K562 (cell line): Measurements from ENCODE around the gene GOLGB1. TPM values are rescaled to one million over a fixed set of nuclear protein-coding genes. Genes with fewer than 3 reads are reported as not detected.

Experiments used
- ATAC-seq: fragments of 200-7000 bp; cut with Tn5 transposase; 3 replicates; pipeline ENCODE4 v1.9.1; 2020; ENCODE audit warnings: moderate library complexity
- BruUV-seq: library from RNA; stranded (reverse); fragments of 400-500 nt; replicated peaks from 2 replicates; lab custom pipeline; 2021; lab: Mats Ljungman, UMichigan
- CTCF ChIA-PET: fragments of 300-600 bp; formaldehyde crosslinking; extraction: SDS; loops from one replicate; lab custom pipeline; 2021; ENCODE audit warnings: low intra/inter-chr PET ratio; lab: Yijun Ruan, JAX
- POLR2A ChIA-PET: fragments of 300-600, 350-650 bp; sonication (Branson Sonifier 250); formaldehyde crosslinking; extraction: SDS; loops from one replicate; lab custom pipeline; 2021; ENCODE audit warnings: antibody characterized with exemption, inconsistent platforms; lab: Yijun Ruan, JAX
- DNase-seq, 4 experiments: peaks; one replicate each; pipeline versions ENCODE4 v3.0.0 to v3.0.0-alpha.2; 2011 to 2018; ENCODE audit warnings: low spot score in 3 of 4, mixed read lengths in 3 of 4; ENCODE audit errors: extremely low read depth in 1 of 4
- FAIRE-seq: peaks from 2 replicates; lab custom pipeline; 2011; peaks lifted over from hg19 to GRCh38; lab: Jason Lieb, UNC
- H2AFZ ChIP-seq: 2 replicates; pipeline ENCODE4 v1.6.0; 2011; ENCODE audit warnings: low read depth, low read length, control low read depth, inconsistent platforms
- H3K27ac ChIP-seq: fragments of 200-600 bp; 3 replicates; pipeline ENCODE4 v1.8.0; 2011; ENCODE audit warnings: low read depth, mild to moderate bottlenecking, control low read depth, inconsistent platforms, low read length, moderate library complexity, mixed read lengths; ENCODE audit errors: extremely low read depth
- H3K27me3 ChIP-seq, 2 experiments: fragments of 300-600 bp in 1 of 2; 2 replicates in 1 of 2; 3 replicates in 1 of 2; pipeline versions ENCODE4 v1.6.0 to v1.8.0; 2011; ENCODE audit warnings: inconsistent platforms in 2 of 2, low read length in 2 of 2, mild to moderate bottlenecking in 1 of 2, mixed read lengths in 1 of 2, moderate library complexity in 1 of 2; ENCODE audit not compliant: control insufficient read depth in 2 of 2, insufficient read depth in 2 of 2
- H3K36me3 ChIP-seq: fragments of 300-600 bp; 3 replicates; pipeline ENCODE4 v1.8.0; 2011; ENCODE audit warnings: mild to moderate bottlenecking, low read length, inconsistent platforms; ENCODE audit not compliant: control insufficient read depth, insufficient read depth
- H3K4me1 ChIP-seq, 2 experiments: fragments of 200-600 bp in 1 of 2; replicated peaks in 1 of 2; 2 replicates in 1 of 2; 3 replicates in 1 of 2; pipeline versions ENCODE4 v1.5.1 to v1.8.0; 2011; ENCODE audit warnings: inconsistent platforms in 2 of 2, low read length in 2 of 2, mild to moderate bottlenecking in 1 of 2, mixed read lengths in 1 of 2, moderate library complexity in 1 of 2; ENCODE audit not compliant: control insufficient read depth in 2 of 2, insufficient read depth in 2 of 2
- H3K4me2 ChIP-seq: 2 replicates; pipeline ENCODE4 v1.6.1; 2011; ENCODE audit warnings: low read length, control low read depth, inconsistent platforms, mixed read lengths; ENCODE audit not compliant: insufficient read depth
- H3K4me3 ChIP-seq: fragments of 200-600 bp; sonication (generic), shearing (Covaris generic); 2 replicates; pipeline ENCODE4 v1.5.1; 2016; ENCODE audit warnings: control low read depth, inconsistent platforms
- H3K79me2 ChIP-seq: fragments of 200-600 bp; 3 replicates; pipeline ENCODE4 v1.8.0; 2011; ENCODE audit warnings: low read length, inconsistent platforms; ENCODE audit not compliant: control insufficient read depth, insufficient read depth
- H3K9ac ChIP-seq, 2 experiments: 2 replicates each; pipeline versions ENCODE4 v1.6.0 to v1.6.1; 2011; ENCODE audit warnings: low read depth in 2 of 2, low read length in 2 of 2, control low read depth in 1 of 2, inconsistent platforms in 1 of 2, mild to moderate bottlenecking in 1 of 2, mixed read lengths in 1 of 2; ENCODE audit not compliant: insufficient read depth in 1 of 2
- H3K9me1 ChIP-seq: one replicate; pipeline ENCODE4 v1.6.0; 2011; ENCODE audit warnings: inconsistent platforms, mild to moderate bottlenecking, low read length, moderate library complexity; ENCODE audit not compliant: control insufficient read depth, insufficient read depth
- H3K9me3 ChIP-seq: replicated peaks from 2 replicates; pipeline ENCODE4 v1.5.1; 2011; ENCODE audit warnings: low read depth, low read length, inconsistent platforms; ENCODE audit not compliant: control insufficient read depth, insufficient read depth
- H4K20me1 ChIP-seq: replicated peaks from 2 replicates; pipeline ENCODE4 v1.6.1; 2011; ENCODE audit warnings: low read length, inconsistent platforms, mixed read lengths; ENCODE audit not compliant: control insufficient read depth, insufficient read depth
- MCM3 ChIP-seq: fragments of 450-650 bp; IDR thresholded peaks from 2 replicates; pipeline ENCODE4 v1.6.1; 2016
- NR2C2 ChIP-seq, 2 experiments: fragments of 200-800 bp in 1 of 2; sonication (Bioruptor generic) in 1 of 2; sonication (generic) in 1 of 2; formaldehyde crosslinking in 1 of 2; IDR thresholded peaks; 2 replicates each; pipeline versions ENCODE4 v1.6.1 to v1.8.0; 2016 to 2022; ENCODE audit warnings: mild to moderate bottlenecking in 1 of 2, missing compliant biosample characterization in 1 of 2, missing genetic modification characterization in 1 of 2, missing genetic modification reagents in 1 of 2
- POLR3G ChIP-seq: IDR thresholded peaks from 2 replicates; pipeline ENCODE4 v1.6.1; 2011; ENCODE audit not compliant: insufficient read length, insufficient replicate concordance; ENCODE audit errors: extremely low read depth
- ZNF217 ChIP-seq: sonication (generic); formaldehyde crosslinking; IDR thresholded peaks from 2 replicates; pipeline ENCODE4 v1.8.0; 2022; ENCODE audit warnings: mild to moderate bottlenecking, missing genetic modification reagents
- WGBS: fragments of 100-300 bp; shearing (Covaris generic); methylation state at CpG from one replicate; pipeline ENCODE4 v1.1.6; 2016; ENCODE audit warnings: low coverage, mixed read lengths; ENCODE audit not compliant: insufficient coverage; ENCODE audit errors: missing lambda C conversion rate; 5-methylcytosine and 5-hydroxymethylcytosine counted together
- in situ Hi-C: fragments of 300-500 bp; cut with MboI; formaldehyde crosslinking; loops from 4 replicates; pipeline ENCODE4 v1.15.0; 2018; ENCODE audit warnings: inconsistent platforms, mixed read lengths
- intact Hi-C: fragments of 100-400 bp; cut with micrococcal nuclease; formaldehyde crosslinking; loops from 2 replicates; pipeline ENCODE4 v1.14.2; 2022
- polyA plus RNA-seq, 8 experiments: library from polyadenylated mRNA; depleted of rRNA in 4 of 8; stranded (reverse) in 5 of 8; unstranded in 3 of 8; fragments of >200 nt; fragmentation: Nextera tagmentation in 2 of 8; fragmentation: Illumina TruSeq in 1 of 8; extraction: Ambion mirVana in 2 of 8; extraction: Trizol in 1 of 8; gene quantifications; 2 replicates each; pipeline versions ENCODE4 v1.2.1 to v1.2.3, GENCODE V29; 2011 to 2014; ENCODE audit warnings: inconsistent platforms in 1 of 8, missing spikeins in 1 of 8
- total RNA-seq, 7 experiments: library from RNA; depleted of rRNA in 6 of 7; stranded (reverse); fragments of >200 nt in 6 of 7; fragmentation: Illumina TruSeq in 2 of 7; extraction: Trizol in 2 of 7; gene quantifications; 2 replicates each; pipeline versions ENCODE4 v1.2.1 to v1.2.3, GENCODE V29; 2011 to 2021; ENCODE audit warnings: low replicate concordance in 1 of 7
- TF ChIP-seq, protein P1 (sequence below): fragments of 250-450 bp; sonication (Bioruptor Pico); IDR thresholded peaks from 2 replicates; pipeline ENCODE4 v1.5.0; 2021
- TF ChIP-seq, protein P2 (sequence below), 2 experiments: fragments of 450-650 bp; formaldehyde crosslinking in 1 of 2; IDR thresholded peaks; 2 replicates each; pipeline versions ENCODE4 v1.4.0 to v1.6.1; 2014 to 2020; ENCODE audit warnings: mild to moderate bottlenecking in 2 of 2, borderline replicate concordance in 1 of 2, low read depth in 1 of 2
- TF ChIP-seq, protein P3 (sequence below): fragments of 450-650 bp; IDR thresholded peaks from 2 replicates; pipeline ENCODE4 v1.7.1; 2018; ENCODE audit warnings: mild to moderate bottlenecking, low read depth; ENCODE audit not compliant: partially characterized antibody
- TF ChIP-seq, protein P4 (sequence below), 2 experiments: fragments of 450-650 bp; IDR thresholded peaks; 2 replicates each; pipeline ENCODE4 v1.6.1; 2016

GOLGB1 gene
- total and polyA plus RNA-seq, 9 of the 15 experiments (the other 6 are each of a cell fraction or from before 2014, with no cell fraction given): 4.0 to 16.3 (median 9.7) TPM

DNA sequence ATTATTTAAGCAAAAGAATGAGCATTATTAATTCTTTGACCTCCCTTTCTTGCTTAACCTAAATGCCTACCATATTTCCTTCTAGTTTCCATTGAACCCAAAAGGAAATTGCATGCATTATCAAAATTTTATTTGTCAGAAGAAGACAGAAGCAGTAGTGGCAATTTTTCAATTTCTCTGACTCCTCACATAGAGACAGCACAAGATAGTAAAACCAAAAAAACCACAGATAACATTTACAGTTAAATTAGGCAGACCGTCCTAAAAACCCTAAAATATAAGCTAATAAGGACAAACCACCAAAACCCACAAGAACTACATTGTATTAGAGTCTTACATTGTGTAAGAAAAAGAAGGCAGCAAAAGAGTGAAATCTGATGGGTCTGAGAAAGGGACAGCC, 27.1 kb downstream of the GOLGB1 start:
- Histone ChIP-seq H3K4me1 (no peaks in the 10 kb centered on the region; a peak in 1 of 5 replicates), H3K9me1 (no peaks in the 10 kb centered on the region), H3K79me2 (no peaks in the 10 kb centered on the region), H3K4me2 (no peak overlapping the region), H3K4me3 (no peak overlapping the region), H2AFZ (no peak overlapping the region), H4K20me1 (no peaks in the 10 kb centered on the region), H3K9ac (no peak overlapping the region), H3K27ac (no peak overlapping the region), H3K27me3 (no peaks in the 10 kb centered on the region), H3K36me3 (peaks cover 48% of the 10 kb centered on the region; the same call in 2 of the 3 replicates), H3K9me3 (no peaks in the 10 kb centered on the region)
- ChIA-PET CTCF (no interaction called here), POLR2A (no interaction called here)
- WGBS: no CpG with 5 or more reads among the region's 1 CpG
- in situ Hi-C loops (no loop called here), intact Hi-C loops (no loop called here)
- DNase-seq (no peak), FAIRE-seq (no peak), ATAC-seq (no peak)
- BruUV-seq: no TSS peak
- TF ChIP-seq, protein P1, sequence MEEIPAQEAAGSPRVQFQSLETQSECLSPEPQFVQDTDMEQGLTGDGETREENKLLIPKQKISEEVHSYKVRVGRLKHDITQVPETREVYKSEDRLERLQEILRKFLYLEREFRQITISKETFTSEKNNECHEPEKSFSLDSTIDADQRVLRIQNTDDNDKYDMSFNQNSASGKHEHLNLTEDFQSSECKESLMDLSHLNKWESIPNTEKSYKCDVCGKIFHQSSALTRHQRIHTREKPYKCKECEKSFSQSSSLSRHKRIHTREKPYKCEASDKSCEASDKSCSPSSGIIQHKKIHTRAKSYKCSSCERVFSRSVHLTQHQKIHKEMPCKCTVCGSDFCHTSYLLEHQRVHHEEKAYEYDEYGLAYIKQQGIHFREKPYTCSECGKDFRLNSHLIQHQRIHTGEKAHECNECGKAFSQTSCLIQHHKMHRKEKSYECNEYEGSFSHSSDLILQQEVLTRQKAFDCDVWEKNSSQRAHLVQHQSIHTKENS (CRISPR knock-in tag): no peak
- TF ChIP-seq, protein P2, sequence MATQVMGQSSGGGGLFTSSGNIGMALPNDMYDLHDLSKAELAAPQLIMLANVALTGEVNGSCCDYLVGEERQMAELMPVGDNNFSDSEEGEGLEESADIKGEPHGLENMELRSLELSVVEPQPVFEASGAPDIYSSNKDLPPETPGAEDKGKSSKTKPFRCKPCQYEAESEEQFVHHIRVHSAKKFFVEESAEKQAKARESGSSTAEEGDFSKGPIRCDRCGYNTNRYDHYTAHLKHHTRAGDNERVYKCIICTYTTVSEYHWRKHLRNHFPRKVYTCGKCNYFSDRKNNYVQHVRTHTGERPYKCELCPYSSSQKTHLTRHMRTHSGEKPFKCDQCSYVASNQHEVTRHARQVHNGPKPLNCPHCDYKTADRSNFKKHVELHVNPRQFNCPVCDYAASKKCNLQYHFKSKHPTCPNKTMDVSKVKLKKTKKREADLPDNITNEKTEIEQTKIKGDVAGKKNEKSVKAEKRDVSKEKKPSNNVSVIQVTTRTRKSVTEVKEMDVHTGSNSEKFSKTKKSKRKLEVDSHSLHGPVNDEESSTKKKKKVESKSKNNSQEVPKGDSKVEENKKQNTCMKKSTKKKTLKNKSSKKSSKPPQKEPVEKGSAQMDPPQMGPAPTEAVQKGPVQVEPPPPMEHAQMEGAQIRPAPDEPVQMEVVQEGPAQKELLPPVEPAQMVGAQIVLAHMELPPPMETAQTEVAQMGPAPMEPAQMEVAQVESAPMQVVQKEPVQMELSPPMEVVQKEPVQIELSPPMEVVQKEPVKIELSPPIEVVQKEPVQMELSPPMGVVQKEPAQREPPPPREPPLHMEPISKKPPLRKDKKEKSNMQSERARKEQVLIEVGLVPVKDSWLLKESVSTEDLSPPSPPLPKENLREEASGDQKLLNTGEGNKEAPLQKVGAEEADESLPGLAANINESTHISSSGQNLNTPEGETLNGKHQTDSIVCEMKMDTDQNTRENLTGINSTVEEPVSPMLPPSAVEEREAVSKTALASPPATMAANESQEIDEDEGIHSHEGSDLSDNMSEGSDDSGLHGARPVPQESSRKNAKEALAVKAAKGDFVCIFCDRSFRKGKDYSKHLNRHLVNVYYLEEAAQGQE (IDR thresholded peaks at IDR 0.05; ENCODE audit: borderline replicate concordance): no peak
- TF ChIP-seq, protein P2 (CRISPR knock-in tag; IDR thresholded peaks at IDR 0.05; ENCODE audit: low read depth): no peak
- TF ChIP-seq, protein P3, sequence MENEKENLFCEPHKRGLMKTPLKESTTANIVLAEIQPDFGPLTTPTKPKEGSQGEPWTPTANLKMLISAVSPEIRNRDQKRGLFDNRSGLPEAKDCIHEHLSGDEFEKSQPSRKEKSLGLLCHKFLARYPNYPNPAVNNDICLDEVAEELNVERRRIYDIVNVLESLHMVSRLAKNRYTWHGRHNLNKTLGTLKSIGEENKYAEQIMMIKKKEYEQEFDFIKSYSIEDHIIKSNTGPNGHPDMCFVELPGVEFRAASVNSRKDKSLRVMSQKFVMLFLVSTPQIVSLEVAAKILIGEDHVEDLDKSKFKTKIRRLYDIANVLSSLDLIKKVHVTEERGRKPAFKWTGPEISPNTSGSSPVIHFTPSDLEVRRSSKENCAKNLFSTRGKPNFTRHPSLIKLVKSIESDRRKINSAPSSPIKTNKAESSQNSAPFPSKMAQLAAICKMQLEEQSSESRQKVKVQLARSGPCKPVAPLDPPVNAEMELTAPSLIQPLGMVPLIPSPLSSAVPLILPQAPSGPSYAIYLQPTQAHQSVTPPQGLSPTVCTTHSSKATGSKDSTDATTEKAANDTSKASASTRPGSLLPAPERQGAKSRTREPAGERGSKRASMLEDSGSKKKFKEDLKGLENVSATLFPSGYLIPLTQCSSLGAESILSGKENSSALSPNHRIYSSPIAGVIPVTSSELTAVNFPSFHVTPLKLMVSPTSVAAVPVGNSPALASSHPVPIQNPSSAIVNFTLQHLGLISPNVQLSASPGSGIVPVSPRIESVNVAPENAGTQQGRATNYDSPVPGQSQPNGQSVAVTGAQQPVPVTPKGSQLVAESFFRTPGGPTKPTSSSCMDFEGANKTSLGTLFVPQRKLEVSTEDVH: no peak
- TF ChIP-seq, protein P4, sequence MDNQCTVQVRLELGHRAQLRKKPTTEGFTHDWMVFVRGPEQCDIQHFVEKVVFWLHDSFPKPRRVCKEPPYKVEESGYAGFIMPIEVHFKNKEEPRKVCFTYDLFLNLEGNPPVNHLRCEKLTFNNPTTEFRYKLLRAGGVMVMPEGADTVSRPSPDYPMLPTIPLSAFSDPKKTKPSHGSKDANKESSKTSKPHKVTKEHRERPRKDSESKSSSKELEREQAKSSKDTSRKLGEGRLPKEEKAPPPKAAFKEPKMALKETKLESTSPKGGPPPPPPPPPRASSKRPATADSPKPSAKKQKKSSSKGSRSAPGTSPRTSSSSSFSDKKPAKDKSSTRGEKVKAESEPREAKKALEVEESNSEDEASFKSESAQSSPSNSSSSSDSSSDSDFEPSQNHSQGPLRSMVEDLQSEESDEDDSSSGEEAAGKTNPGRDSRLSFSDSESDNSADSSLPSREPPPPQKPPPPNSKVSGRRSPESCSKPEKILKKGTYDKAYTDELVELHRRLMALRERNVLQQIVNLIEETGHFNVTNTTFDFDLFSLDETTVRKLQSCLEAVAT (IDR thresholded peaks at IDR 0.05): no peak
- TF ChIP-seq ZNF217 (CRISPR knock-in tag) (no peak), NR2C2 (CRISPR knock-in tag; IDR thresholded peaks at IDR 0.05) (no peak), NR2C2 (tag; IDR thresholded peaks at IDR 0.05) (no peak), MCM3 (no peak), POLR3G (no peak)
